ENCODE results near the gene SLC38A10.

DNA sequence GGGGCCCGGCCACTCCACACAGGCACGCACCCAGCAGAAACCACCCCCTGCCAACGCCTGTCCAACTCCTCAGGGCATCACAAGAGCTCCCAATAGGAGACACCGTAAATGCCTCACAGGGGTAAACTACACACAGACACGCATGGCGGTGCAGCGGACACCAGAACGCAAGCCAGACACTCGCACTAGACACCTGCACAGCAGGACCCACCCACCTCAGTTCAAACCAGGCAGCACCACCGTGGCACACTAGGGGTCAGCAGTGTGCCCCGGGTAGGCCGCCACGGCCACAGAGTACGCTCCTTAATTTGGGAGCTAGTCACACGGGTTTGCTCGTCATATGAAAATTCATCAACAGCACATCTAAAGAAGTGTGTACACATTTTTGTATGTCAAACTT is 3.4 kb downstream of the SLC38A10 start:
- TF ChIP-seq, protein P1, sequence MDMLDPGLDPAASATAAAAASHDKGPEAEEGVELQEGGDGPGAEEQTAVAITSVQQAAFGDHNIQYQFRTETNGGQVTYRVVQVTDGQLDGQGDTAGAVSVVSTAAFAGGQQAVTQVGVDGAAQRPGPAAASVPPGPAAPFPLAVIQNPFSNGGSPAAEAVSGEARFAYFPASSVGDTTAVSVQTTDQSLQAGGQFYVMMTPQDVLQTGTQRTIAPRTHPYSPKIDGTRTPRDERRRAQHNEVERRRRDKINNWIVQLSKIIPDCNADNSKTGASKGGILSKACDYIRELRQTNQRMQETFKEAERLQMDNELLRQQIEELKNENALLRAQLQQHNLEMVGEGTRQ (IDR thresholded peaks at IDR 0.05; ENCODE audit: borderline replicate concordance, low read depth, low read length), result no peak
- no peak for TF ChIP-seq FOSL2 (IDR thresholded peaks at IDR 0.05; ENCODE audit: borderline replicate concordance, low read depth)
- TF ChIP-seq SIN3A (IDR thresholded peaks at IDR 0.05; ENCODE audit: borderline replicate concordance, low read depth, low read length), result no peak
- TF ChIP-seq, protein P2, sequence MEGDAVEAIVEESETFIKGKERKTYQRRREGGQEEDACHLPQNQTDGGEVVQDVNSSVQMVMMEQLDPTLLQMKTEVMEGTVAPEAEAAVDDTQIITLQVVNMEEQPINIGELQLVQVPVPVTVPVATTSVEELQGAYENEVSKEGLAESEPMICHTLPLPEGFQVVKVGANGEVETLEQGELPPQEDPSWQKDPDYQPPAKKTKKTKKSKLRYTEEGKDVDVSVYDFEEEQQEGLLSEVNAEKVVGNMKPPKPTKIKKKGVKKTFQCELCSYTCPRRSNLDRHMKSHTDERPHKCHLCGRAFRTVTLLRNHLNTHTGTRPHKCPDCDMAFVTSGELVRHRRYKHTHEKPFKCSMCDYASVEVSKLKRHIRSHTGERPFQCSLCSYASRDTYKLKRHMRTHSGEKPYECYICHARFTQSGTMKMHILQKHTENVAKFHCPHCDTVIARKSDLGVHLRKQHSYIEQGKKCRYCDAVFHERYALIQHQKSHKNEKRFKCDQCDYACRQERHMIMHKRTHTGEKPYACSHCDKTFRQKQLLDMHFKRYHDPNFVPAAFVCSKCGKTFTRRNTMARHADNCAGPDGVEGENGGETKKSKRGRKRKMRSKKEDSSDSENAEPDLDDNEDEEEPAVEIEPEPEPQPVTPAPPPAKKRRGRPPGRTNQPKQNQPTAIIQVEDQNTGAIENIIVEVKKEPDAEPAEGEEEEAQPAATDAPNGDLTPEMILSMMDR (IDR thresholded peaks at IDR 0.05), result peak; percentile 75
- TF ChIP-seq TCF12 (IDR thresholded peaks at IDR 0.05), result no peak
- TF ChIP-seq, protein P3, sequence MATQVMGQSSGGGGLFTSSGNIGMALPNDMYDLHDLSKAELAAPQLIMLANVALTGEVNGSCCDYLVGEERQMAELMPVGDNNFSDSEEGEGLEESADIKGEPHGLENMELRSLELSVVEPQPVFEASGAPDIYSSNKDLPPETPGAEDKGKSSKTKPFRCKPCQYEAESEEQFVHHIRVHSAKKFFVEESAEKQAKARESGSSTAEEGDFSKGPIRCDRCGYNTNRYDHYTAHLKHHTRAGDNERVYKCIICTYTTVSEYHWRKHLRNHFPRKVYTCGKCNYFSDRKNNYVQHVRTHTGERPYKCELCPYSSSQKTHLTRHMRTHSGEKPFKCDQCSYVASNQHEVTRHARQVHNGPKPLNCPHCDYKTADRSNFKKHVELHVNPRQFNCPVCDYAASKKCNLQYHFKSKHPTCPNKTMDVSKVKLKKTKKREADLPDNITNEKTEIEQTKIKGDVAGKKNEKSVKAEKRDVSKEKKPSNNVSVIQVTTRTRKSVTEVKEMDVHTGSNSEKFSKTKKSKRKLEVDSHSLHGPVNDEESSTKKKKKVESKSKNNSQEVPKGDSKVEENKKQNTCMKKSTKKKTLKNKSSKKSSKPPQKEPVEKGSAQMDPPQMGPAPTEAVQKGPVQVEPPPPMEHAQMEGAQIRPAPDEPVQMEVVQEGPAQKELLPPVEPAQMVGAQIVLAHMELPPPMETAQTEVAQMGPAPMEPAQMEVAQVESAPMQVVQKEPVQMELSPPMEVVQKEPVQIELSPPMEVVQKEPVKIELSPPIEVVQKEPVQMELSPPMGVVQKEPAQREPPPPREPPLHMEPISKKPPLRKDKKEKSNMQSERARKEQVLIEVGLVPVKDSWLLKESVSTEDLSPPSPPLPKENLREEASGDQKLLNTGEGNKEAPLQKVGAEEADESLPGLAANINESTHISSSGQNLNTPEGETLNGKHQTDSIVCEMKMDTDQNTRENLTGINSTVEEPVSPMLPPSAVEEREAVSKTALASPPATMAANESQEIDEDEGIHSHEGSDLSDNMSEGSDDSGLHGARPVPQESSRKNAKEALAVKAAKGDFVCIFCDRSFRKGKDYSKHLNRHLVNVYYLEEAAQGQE (IDR thresholded peaks at IDR 0.05; ENCODE audit: low read depth, low read length), result no peak
- no peak for TF ChIP-seq EP300 (IDR thresholded peaks at IDR 0.05; ENCODE audit: borderline replicate concordance in 1 of 2, low read depth in 1 of 2, low read length in 1 of 2)
- peak; percentile 58 for TF ChIP-seq CHD2 (IDR thresholded peaks at IDR 0.05; ENCODE audit: low read length, partially characterized antibody)

Data from SK-N-SH (cell line).